ENCODE data around the gene UTS2B. TPM values are rescaled to one million over a fixed set of nuclear protein-coding genes. Genes with fewer than 3 reads are reported as not detected.

UTS2B gene
- total and polyA plus RNA-seq, 5 donors: 0.16 to 1.2 (median 0.42) TPM

DNA sequence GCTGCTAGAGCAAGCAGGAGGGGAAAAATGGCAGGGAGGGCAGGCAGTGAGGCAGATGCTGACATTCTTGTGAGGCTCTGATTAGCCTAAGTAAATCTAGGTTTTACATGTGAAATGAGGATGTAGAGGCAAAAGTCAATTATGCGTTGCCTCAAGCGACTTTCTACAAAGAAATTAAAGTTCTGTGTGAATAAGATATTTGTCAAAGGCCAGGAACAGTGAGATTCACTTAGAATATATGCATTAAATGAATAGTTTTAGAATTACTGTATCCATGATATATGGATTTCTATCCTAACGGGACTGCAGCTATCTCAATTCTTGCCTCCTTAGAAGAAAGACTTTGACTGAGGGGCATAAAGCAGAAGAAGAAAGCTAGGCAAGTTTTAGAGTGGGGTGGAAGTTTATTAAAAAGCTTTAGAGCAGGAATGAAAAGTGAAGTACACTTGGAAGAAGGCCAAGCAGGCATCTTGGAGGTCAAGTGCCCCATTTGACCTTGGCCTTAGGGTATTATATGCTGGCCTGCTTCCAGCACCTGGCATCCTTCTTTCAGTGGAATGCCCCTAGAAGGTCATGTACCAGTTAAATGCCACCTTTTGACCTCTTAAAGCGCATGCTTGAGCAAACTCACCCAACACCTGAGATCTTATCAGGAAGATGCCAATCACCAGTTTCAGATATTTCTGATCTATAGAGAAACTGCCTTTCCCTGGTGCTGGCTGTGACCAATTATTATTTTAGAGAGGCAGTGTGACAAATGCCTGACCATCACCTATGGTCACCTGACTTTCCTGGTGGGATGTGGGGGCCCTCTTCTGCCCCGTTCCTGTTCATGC, 93.1 kb downstream of the UTS2B start:
- Histone ChIP-seq H3K4me3 (ENCODE audit: low read length) (no peak overlapping the region), H3K4me1 (ENCODE audit: control insufficient read depth, insufficient read depth, low read length) (no peaks in the 10 kb centered on the region), H3K27me3 (ENCODE audit: control insufficient read depth, insufficient read depth) (no peaks in the 10 kb centered on the region), H3K9me3 (ENCODE audit: control insufficient read depth, low read length) (no peaks in the 10 kb centered on the region), H3K27ac (ENCODE audit: low read length) (no peak overlapping the region)
- intact Hi-C loops (cut with DNase I): no loop called here
- DNase-seq (no peak), ATAC-seq (no peak)
- WGBS: 92% methylated on average over 5 of the region's 5 CpGs

GRCh38 chr3:191236646-191237045, 93.7 kb downstream of the UTS2B start:
- no peak overlapping the region for H3K4me3 ChIP-seq (ENCODE audit: low read length)
- H3K9me3 ChIP-seq (ENCODE audit: control insufficient read depth, low read length): no peaks in the 10 kb centered on the region
- ATAC-seq (no peak), DNase-seq (no peak)
- 70% methylated on average over 3 of the region's 3 CpGs for WGBS
- H3K4me1 ChIP-seq (ENCODE audit: control insufficient read depth, insufficient read depth, low read length): no peaks in the 10 kb centered on the region
- intact Hi-C loops (cut with DNase I): no loop called here
- no peak overlapping the region for H3K27ac ChIP-seq (ENCODE audit: low read length)
- H3K27me3 ChIP-seq (ENCODE audit: control insufficient read depth, insufficient read depth): no peaks in the 10 kb centered on the region

- ATAC-seq (no peak), DNase-seq (no peak)
- no peaks in the 10 kb centered on the region for H3K4me1 ChIP-seq (ENCODE audit: control insufficient read depth, insufficient read depth, low read length)
- 73% methylated on average over 4 of the region's 4 CpGs for whole genome bisulfite sequencing
- intact Hi-C loops (cut with DNase I): no loop called here
- no peak overlapping the region for H3K4me3 ChIP-seq (ENCODE audit: low read length)
- no peak overlapping the region for H3K27ac ChIP-seq (ENCODE audit: low read length)
- H3K9me3 ChIP-seq (ENCODE audit: control insufficient read depth, low read length): no peaks in the 10 kb centered on the region
- H3K27me3 ChIP-seq (ENCODE audit: control insufficient read depth, insufficient read depth): no peaks in the 10 kb centered on the region
Measured at GRCh38 chr3:191235331-191236314, 94.7 kb downstream of the UTS2B start.

DNA sequence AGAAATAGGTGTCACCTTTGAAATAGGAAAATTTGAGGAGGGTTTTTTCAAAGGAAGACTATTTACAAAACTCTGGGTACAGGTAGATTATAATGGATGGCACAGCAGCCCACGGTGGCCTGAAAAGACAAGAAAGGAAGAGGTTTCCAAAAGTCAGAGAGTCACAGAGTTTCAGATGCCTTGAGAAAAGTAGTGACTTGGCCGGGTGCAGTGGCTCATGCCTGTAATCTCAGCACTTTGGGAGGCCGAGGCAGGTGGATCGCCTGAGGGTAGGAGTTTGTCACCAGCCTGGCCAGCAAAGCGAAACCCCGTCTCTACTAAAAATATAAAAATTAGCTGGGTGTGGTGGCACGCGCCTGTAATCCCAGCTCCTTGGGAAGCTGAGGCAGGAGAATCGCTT, 96.1 kb downstream of the UTS2B start:
- 98% methylated on average over 9 of the region's 9 CpGs for WGBS
- Histone ChIP-seq H3K4me1 (ENCODE audit: control insufficient read depth, insufficient read depth, low read length) (no peaks in the 10 kb centered on the region), H3K27ac (ENCODE audit: low read length) (no peak overlapping the region), H3K9me3 (ENCODE audit: control insufficient read depth, low read length) (no peaks in the 10 kb centered on the region), H3K4me3 (ENCODE audit: low read length) (no peak overlapping the region), H3K27me3 (ENCODE audit: control insufficient read depth, insufficient read depth) (no peaks in the 10 kb centered on the region)
- DNase-seq (no peak), ATAC-seq (no peak)
- intact Hi-C loops (cut with DNase I): no loop called here

DNA sequence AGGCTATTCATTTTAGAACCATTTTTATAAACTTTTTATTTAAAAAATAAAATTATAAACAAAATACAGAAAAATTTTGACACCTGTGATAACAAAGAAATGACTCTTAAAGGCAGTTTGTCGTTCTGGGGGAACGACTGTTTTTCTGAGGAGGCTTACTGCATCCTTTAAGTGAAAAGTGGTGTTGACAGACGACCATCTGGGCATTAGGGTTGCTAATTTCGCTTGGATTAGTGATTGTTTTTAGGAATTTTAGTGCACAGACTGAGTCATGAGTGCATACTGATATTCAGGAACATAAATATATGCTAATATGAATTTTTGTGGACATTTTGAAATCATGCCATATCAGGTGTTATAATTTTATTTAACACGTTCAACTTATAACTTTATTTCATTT, 102.8 kb downstream of the UTS2B start:
- no peak overlapping the region for H3K27ac ChIP-seq (ENCODE audit: low read length)
- no peak for DNase-seq
- no peak for ATAC-seq
- H3K4me3 ChIP-seq (ENCODE audit: low read length): no peak overlapping the region
- no peaks in the 10 kb centered on the region for H3K4me1 ChIP-seq (ENCODE audit: control insufficient read depth, insufficient read depth, low read length)
- intact Hi-C loops (cut with DNase I): no loop called here
- H3K9me3 ChIP-seq (ENCODE audit: control insufficient read depth, low read length): no peaks in the 10 kb centered on the region
- no peaks in the 10 kb centered on the region for H3K27me3 ChIP-seq (ENCODE audit: control insufficient read depth, insufficient read depth)
- WGBS: 65% methylated on average over 5 of the region's 5 CpGs

DNA sequence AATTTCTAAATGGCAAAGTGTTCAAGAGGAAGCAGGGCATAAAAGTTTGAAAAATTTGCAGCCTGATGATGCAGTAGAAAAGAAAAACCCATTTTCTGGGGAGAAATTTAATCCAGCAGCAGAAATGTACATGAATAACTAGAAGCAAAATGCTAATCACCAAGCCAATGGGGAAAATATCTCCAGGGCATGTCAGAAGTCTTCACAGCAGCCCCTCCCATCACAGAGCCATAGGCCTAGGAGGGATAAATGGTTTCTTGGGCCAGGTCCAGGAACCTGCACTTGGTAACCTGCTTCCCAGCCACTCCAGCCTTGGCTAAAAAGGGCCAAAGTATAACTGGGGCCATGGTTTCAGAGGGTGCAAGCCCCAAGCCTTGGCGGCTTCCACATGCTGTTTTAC, 108.7 kb downstream of the UTS2B start:
- no peak overlapping the region for H3K27ac ChIP-seq (ENCODE audit: low read length)
- no peak overlapping the region for H3K4me3 ChIP-seq (ENCODE audit: low read length)
- H3K27me3 ChIP-seq (ENCODE audit: control insufficient read depth, insufficient read depth): no peaks in the 10 kb centered on the region
- intact Hi-C loops (cut with DNase I): no loop called here
- DNase-seq: no peak
- ATAC-seq: no peak
- 100% methylated on average over 1 of the region's 1 CpG for WGBS
- no peaks in the 10 kb centered on the region for H3K4me1 ChIP-seq (ENCODE audit: control insufficient read depth, insufficient read depth, low read length)
- no peaks in the 10 kb centered on the region for H3K9me3 ChIP-seq (ENCODE audit: control insufficient read depth, low read length)

DNA sequence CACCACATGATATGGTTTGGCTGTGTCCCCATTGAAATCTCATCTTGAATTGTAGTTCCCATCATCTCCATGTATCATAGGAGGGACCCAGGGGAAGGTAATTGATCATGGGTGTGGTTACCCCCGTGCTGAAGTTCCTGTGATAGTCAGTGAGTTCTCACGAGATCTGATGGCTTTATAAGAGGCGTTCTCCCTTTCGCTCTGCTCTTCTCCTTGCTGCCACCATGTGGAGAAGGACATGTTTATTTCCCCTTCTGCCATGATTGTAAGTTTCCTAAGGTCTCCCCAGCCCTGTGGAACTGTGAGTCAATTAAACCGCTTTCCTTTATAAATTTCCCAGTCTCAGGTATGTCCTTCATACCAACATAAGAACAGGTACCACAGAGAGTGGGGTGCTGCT, 109.4 kb downstream of the UTS2B start:
- intact Hi-C loops (cut with DNase I): no loop called here

GRCh38 chr3:191217301-191217700, 113.0 kb downstream of the UTS2B start:
- DNase-seq (no peak), ATAC-seq (no peak)
- WGBS: 42% methylated on average over 1 of the region's 1 CpG
- H3K27ac ChIP-seq (ENCODE audit: low read length): no peak overlapping the region
- H3K9me3 ChIP-seq (ENCODE audit: control insufficient read depth, low read length): no peaks in the 10 kb centered on the region
- H3K27me3 ChIP-seq (ENCODE audit: control insufficient read depth, insufficient read depth): no peaks in the 10 kb centered on the region
- intact Hi-C loops (cut with DNase I): no loop called here
- H3K4me1 ChIP-seq (ENCODE audit: control insufficient read depth, insufficient read depth, low read length): no peaks in the 10 kb centered on the region
- H3K4me3 ChIP-seq (ENCODE audit: low read length): no peak overlapping the region

More for the DNA sequence above, 109.4 kb downstream of the UTS2B start:
- no peaks in the 10 kb centered on the region for H3K27me3 ChIP-seq (ENCODE audit: control insufficient read depth, insufficient read depth)
- 81% methylated on average over 5 of the region's 5 CpGs for WGBS
- H3K9me3 ChIP-seq (ENCODE audit: control insufficient read depth, low read length): no peaks in the 10 kb centered on the region
- ATAC-seq: no peak
- H3K27ac ChIP-seq (ENCODE audit: low read length): no peak overlapping the region
- no peaks in the 10 kb centered on the region for H3K4me1 ChIP-seq (ENCODE audit: control insufficient read depth, insufficient read depth, low read length)
- no peak overlapping the region for H3K4me3 ChIP-seq (ENCODE audit: low read length)
- DNase-seq: no peak

Other genes with a start within 250 kb of the UTS2B start
- 1 to 10 TPM in 1 of 4 donors, under 1 TPM in 2, not detected in 1; 0.06 to 1.1 (median 0.23) TPM for gene OSTN, start 131.3 kb downstream of the UTS2B start, total RNA-seq
- 0.14 TPM for gene OSTN, start 131.3 kb downstream of the UTS2B start, polyA plus RNA-seq
- 10 to 100 TPM; 47.6 to 67.5 (median 51.3) TPM for gene CCDC50, start 1.1 kb downstream of the UTS2B start, total RNA-seq
- gene CCDC50, start 1.1 kb downstream of the UTS2B start, polyA plus RNA-seq: 22.5 TPM
- not detected for gene PYDC2, start 130.6 kb upstream of the UTS2B start, total RNA-seq
- not detected for gene PYDC2, start 130.6 kb upstream of the UTS2B start, polyA plus RNA-seq

Data from right cardiac atrium (tissue), 5 donors.